NB4 (cell line): Measurements from ENCODE around the gene ALDH1L2.

ENCODE experiments used
- CTCF ChIP-seq: IDR thresholded peaks from one replicate; pipeline ENCODE4 v1.5.1; 2012; ENCODE audit warnings: low read depth, low read length
- MAX ChIP-seq: IDR thresholded peaks from 2 replicates; pipeline ENCODE4 v1.6.1; 2011; ENCODE audit warnings: low read depth, low read length
- MYC ChIP-seq: IDR thresholded peaks from 2 replicates; pipeline ENCODE4 v1.6.1; 2011; ENCODE audit warnings: low read depth, low read length
- POLR2A ChIP-seq: IDR thresholded peaks from 2 replicates; pipeline ENCODE4 v1.6.1; 2011; ENCODE audit warnings: mild to moderate bottlenecking; ENCODE audit not compliant: insufficient read length; ENCODE audit errors: extremely low read depth

- no peak for TF ChIP-seq CTCF
- TF ChIP-seq MYC = no peak
- no peak for TF ChIP-seq POLR2A
- TF ChIP-seq MAX = no peak
Observed at GRCh38 chr12:105041186-105041585, 43.1 kb downstream of the ALDH1L2 start.
